GM04504 (cell line): Measurements from ENCODE around the gene EPB41L1.

Source experiments
- DNase-seq: peaks from one replicate; pipeline ENCODE4 v3.0.0-alpha.2; 2012; ENCODE audit warnings: low read depth

The EPB41L1 gene

DNA sequence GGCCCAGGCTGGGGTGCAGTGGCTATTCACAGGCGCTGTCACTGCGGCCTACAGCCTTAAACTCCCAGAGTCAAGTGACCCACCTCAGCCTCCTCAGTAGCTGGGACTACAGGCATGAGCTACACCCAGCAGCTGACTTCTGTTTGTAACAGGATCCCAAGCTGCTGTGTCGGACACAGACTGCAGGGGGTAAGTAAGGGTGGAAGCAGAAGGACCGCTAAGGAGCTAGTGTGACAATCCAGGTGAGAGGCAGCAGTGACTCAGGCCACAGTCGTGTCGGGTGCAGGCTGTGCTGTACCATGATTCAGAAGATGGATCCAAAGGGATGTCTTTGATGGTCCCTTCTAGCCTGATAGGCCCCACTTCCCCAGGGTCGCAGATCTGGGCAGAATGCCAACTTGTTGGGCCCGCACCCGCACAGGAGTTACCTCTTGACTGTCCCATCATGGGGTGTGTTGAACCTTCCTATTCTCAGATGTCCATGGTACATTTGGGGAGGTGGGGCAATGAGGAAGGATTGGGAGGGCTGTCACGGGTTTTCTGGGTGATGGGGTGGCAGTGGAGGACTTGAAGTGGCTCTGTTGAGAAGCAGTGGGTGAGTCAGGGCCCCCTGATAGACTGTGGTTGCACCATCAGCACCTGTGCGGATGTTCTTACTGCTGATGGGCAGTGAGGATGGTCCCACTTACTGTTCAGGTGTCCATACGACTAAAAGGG lies 107.0 kb downstream of the EPB41L1 start:
- no peak for DNase-seq

GRCh38 chr20:36262440-36262839 lies 107.9 kb downstream of the EPB41L1 start:
- no peak for DNase-seq

- no peak for DNase-seq
Observed at GRCh38 chr20:36264426-36265246, 110.1 kb downstream of the EPB41L1 start.

GRCh38 chr20:36266189-36266588 lies 111.6 kb downstream of the EPB41L1 start:
- no peak for DNase-seq

DNA sequence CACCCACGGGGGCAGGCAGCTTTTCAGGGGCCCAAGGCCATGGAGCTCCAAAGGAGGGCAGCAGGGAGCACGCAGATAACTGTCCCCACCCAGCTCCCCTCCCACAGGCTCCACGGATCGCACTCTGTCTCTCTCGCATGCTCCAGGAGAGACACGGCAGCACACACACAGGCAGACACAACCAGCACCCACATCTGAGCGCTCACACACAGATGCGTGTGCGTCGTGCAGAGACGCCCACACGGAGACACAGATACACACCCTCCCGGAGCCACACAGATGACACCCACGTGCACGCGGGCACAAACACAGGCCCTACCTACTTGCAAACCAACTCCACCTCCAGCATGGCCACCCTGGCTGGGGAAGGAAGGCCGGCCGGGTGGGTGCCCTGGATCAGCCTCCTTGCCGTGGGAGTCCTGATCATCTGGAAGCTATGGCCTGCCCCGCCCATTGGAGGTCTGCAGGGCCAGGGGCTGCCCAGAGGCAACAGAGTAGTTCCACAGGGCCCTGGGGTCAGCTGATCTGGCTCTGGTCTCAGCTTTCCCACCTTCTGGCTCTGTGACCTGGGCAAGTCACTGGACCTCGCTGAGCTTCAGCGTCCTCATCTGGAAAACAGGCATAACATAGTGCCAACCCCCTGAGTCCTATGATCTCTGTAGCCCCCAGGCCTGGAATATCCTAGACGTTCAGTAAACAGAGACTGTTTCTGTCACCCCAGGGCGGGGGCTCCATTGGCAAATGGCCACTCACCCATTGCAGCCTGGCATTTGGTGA lies 113.3 kb downstream of the EPB41L1 start:
- DNase-seq, result no peak

DNA sequence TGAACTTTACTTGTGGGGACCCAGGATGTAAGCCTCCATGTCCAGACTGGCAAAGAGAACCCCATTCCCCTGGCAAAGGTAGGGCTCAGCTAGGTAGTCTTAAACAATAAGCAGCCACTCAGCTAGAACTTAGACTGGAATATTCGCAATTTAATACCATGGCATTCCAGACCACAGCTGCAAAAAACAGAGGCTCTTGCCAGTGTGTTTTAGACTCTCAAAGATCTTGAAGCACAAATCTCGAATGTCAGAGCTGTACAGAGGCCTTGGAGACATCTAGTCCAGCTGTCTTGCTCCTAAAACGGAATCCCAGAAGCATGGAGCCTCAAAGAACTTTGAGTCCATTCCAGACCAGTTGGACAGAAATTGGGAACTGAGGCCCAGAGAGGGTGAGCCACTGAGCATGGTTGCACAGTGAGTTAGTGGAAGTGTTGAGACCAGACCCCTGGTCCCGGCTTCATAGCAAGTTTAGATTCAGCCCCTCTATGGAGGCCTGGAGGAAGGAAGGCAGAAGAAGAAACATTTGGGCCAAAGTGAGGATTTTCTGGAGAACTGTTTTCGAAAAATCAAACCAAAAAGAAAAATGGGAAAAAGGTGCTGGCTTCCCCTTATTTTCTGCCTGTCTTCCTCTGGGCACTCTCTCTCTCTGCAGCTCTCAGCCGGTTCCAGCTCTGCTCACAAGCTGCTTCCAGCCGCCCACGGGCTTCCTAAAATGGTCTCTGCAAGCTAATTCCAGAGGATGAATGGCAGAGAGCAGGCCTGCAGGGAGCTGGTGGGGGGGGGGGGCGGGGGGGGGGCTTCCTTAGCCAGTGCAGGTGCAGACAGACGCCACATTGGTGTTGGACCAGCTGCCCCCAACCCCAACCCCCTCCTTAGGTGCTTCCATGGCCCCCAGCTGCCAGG lies 114.2 kb downstream of the EPB41L1 start:
- no peak for DNase-seq

DNA sequence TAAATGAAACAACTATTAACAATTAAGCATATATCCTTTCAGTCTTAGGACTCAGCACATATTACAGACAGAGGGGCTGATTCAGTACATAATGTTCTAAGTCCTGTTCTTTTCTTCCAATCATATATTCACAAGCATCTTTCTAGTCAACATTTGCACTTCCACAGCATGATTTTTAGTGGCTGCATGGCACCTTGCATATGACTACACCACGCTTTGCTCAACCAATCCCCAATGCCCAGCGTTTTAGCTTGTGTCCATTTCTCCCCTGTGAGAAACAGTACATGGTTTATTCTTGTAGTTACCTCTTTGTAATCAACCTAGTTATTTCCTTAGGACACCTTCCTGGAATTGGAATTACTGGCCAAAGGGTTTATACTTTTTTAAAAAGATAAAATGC lies 115.0 kb downstream of the EPB41L1 start:
- no peak for DNase-seq

DNA sequence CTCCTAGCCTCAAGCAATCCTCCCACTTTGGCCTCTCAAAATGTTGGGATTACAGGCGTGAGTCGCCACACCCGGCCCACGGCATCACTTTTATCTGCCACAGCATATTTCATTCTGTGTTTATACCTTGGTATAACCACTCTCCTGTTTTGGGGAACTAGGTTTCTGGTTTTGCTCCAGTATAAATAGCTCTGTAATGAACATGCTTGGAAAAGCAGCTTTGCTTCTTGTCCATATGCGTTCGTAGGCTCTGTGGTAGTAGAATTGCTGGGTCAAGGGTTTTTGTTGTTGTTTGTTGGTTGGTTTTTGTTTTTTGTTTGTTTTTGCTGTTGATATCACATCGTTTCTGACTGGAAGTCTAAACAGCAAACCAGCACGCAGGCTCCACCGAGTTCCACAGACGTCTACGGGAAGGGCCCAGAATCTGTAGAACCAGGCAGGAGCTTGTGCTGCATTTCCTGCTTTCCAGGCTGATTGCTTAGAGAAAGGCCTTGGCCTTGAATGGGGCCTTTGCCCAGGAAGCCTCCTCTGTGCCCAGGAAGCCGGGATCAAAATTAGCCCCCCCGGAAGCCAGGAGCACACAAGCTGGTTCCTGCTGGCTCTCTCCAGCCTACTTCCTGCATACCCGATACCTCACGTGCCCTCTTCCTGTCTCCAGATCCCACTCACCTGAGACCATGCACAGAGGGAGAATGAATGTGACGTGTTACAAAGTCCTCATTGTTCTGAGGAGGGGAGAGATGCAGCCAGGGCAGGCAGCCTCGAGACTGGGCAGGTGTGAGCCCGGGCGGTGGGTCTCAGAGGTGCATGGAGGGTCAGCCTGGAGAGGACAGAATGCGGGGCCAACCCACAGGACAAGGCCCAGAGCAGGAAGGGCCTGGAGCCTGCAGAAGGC lies 116.5 kb downstream of the EPB41L1 start:
- DNase-seq, result no peak

DNA sequence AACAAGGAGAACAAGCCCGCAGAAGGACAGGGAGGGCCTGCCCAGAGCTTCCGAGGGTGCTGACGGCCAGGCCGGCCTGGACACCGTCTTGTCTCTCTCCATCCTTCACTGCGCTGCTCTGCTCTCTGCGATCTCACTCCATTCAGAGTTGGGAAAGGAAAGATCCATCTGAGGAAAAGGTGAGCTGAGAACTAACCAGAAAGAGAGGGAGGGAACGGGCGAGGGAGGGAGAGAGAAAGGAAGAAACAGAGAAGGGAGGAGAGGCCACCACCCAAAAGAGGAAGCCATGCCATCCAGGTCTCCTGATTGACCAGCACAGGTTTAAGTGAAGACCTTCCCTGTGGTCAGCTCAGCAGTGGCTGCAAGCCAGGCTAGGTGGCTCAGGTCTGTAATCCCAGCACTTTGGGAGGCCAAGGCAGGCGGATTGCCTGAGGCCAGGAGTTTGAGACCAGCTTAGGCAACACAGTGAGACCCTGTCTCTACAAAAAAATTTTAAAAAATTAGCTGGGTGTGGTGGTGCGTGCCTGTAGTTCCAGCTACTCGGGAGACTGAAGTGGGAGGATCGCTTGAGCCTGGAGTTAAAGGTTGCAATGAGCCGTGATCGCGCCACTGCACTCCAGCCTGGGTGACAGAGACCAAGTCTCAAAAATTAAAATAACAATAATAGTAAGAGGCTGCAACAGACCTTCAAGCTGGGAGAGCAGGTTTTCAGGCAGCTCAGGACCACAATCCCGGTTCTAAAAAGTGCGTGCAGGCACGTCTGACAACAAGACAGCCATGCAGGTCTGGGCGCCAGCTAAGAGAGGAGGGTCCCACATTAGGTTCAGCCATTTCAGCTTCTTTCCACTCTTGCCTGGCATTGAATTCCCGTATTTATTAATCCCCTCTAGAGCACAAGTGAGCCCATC lies 117.4 kb downstream of the EPB41L1 start:
- DNase-seq, result no peak

- DNase-seq, result no peak
Observed at GRCh38 chr20:36272547-36273220, 118.1 kb downstream of the EPB41L1 start.

- DNase-seq, result no peak
Observed at GRCh38 chr20:36273414-36274180, 119.1 kb downstream of the EPB41L1 start.

DNA sequence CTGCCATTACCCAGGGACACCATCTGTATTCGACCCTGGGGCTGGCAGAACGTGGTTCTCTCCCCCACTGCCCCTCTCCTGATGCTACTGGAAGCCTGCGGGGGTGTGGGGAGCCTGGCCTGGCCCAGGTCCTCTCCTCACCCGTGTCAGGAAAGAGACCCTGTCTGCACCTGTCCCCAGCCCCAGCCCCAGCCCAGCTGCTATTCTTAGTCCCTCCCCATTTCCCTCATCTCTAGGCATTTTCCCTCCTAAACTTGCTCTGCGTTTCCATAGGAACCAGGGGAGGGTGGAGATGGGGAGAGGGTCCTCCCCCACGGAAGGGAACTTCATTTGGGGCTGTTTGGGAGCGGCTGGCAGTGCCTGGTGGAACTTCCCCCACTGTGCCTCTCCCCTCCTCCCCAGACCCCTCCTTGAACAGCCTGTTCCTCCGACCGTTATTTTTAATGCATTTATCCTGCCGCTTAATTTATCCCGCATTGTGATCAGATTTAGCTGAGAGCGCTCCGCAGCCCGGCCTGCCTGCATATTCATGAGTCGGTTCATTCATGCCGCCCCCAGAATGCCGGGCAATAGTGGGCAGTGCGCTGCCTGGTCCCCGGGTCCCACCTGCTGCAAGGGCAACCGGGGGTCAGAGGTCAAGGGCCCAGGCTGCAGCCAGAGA lies 119.8 kb downstream of the EPB41L1 start:
- no peak for DNase-seq

GRCh38 chr20:36275011-36275410 lies 120.5 kb downstream of the EPB41L1 start:
- DNase-seq, result no peak

DNA sequence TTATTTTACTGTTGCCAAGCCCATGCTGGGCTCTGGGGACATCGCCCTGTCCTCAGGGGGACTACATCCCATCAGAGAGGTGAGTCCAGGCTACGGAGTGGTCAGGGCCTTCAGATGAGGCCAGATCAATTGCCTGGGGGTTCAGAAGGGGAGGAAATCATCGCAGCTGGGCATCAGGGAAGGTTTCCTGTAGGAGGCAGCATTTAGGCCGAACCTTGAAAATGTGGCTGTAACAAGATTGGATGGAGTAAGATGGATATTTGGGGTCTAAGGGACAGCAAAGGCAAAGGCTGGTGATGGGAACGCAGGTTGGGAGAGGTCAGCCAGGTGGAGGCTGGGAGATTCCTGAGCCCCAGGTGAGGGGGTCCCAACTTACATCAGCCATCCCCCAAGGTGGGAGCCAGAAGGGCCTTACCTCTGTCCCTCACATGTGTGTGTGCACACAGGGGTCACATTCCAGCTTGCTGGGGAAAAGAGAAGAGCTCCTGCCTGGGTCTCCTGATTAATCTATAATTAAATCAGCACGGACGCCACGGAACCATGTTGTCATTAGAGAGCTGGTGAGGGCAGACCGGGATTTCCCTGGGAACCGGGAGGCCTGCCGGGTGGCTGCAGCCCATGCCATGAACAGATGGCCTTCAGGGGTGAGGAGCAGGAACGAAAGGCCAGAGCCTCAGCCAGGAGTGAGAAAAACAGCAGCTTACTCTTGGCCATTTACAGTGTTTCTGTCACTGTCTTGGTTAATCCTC lies 121.1 kb downstream of the EPB41L1 start:
- no peak for DNase-seq

DNA sequence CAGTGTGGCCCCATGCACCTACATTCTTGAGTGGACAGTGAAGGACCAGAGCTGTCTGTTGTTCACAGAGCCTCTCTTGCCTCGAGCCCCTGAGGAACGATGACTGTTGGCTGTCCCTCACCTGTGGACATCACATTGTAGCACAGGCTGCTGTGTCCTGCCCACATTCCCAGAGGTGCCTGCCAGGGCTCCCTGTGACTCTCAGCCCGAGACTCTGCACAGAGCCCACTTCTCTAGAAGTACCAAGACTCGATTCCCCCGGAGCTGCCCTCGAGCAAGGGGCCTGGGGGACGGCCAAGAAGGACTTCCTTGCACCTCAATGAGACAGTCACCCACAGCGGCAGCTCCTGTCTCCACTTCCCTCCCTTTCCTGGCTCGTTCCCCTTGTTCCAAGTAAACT lies 123.0 kb downstream of the EPB41L1 start:
- no peak for DNase-seq

- no peak for DNase-seq
Observed at GRCh38 chr20:36279362-36279761, 124.8 kb downstream of the EPB41L1 start.

GRCh38 chr20:36279776-36280175 lies 125.2 kb downstream of the EPB41L1 start:
- DNase-seq, result no peak
